SK-N-SH (cell line): ENCODE measurements around the gene CCNK. TPM values are rescaled to one million over a fixed set of nuclear protein-coding genes. Genes with fewer than 3 reads are reported as not detected.
A peak's percentile ranks its signal among the peaks of the same experiment; 100 is the strongest.

Source experiments
- CTCF ChIA-PET: fragments of 300-600, 350-600 bp; formaldehyde crosslinking; extraction: SDS; loops from one replicate; lab custom pipeline; 2021; lab: Yijun Ruan, JAX
- POLR2A ChIA-PET: fragments of 350-600 bp; sonication (Branson Sonifier 250); formaldehyde crosslinking; extraction: SDS; loops from one replicate; lab custom pipeline; 2020; ENCODE audit warnings: antibody characterized with exemption, inconsistent platforms; lab: Yijun Ruan, JAX
- DNase-seq: peaks from one replicate; pipeline ENCODE4 v3.0.0; 2012
- H2AFZ ChIP-seq: fragments of 200-600 bp; sonication (generic); 2 replicates; pipeline ENCODE4 v1.8.1; 2016; ENCODE audit warnings: antibody characterized with exemption, mild to moderate bottlenecking, low read depth
- H3F3A ChIP-seq: fragments of 200-600 bp; sonication (generic); replicated peaks from 2 replicates; pipeline ENCODE3; 2016; ENCODE audit warnings: antibody characterized with exemption, mild to moderate bottlenecking; ENCODE audit not compliant: insufficient read depth
- H3K27ac ChIP-seq, 2 experiments: fragments of 200-500 bp in 1 of 2; fragments of 200-600 bp in 1 of 2; sonication (Bioruptor generic) in 1 of 2; sonication (generic), shearing (Covaris generic) in 1 of 2; 2 replicates each; pipeline versions ENCODE4 v1.5.1 to v1.6.1; 2014 to 2016; ENCODE audit warnings: low read depth in 2 of 2, inconsistent platforms in 1 of 2, low read length in 1 of 2, mild to moderate bottlenecking in 1 of 2, mixed read lengths in 1 of 2
- H3K27me3 ChIP-seq: fragments of 200-600 bp; sonication (generic), shearing (Covaris generic); 2 replicates; pipeline ENCODE4 v1.6.1; 2016; ENCODE audit warnings: mixed run types; ENCODE audit not compliant: insufficient read depth
- H3K36me3 ChIP-seq, 2 experiments: fragments of 200-500 bp in 1 of 2; fragments of 200-600 bp in 1 of 2; sonication (Bioruptor generic) in 1 of 2; sonication (generic) in 1 of 2; replicated peaks in 1 of 2; 2 replicates each; pipeline versions ENCODE3 to v1.5.1; 2014 to 2016; ENCODE audit warnings: low read length in 1 of 2, mild to moderate bottlenecking in 1 of 2; ENCODE audit not compliant: insufficient read depth in 2 of 2, control insufficient read depth in 1 of 2
- H3K4me1 ChIP-seq, 2 experiments: fragments of 200-500 bp in 1 of 2; fragments of 200-600 bp in 1 of 2; sonication (Bioruptor generic) in 1 of 2; sonication (generic), shearing (Covaris generic) in 1 of 2; 2 replicates each; pipeline versions ENCODE4 v1.5.1 to v1.6.1; 2014 to 2016; ENCODE audit warnings: low read depth in 1 of 2, low read length in 1 of 2, mixed run types in 1 of 2; ENCODE audit not compliant: insufficient read depth in 2 of 2, control insufficient read depth in 1 of 2
- H3K4me2 ChIP-seq: fragments of 200-600 bp; sonication (generic), shearing (Covaris generic); 2 replicates; pipeline ENCODE4 v1.6.1; 2017; ENCODE audit warnings: mixed run types
- H3K4me3 ChIP-seq, 2 experiments: fragments of 200-500 bp in 1 of 2; fragments of 200-600 bp in 1 of 2; sonication (Bioruptor generic) in 1 of 2; sonication (generic), shearing (Covaris generic) in 1 of 2; 2 replicates each; pipeline versions ENCODE4 v1.5.1 to v1.8.1; 2014 to 2016; ENCODE audit warnings: low read depth in 2 of 2, inconsistent platforms in 1 of 2, low read length in 1 of 2, mild to moderate bottlenecking in 1 of 2, mixed read lengths in 1 of 2, moderate library complexity in 1 of 2
- H3K79me2 ChIP-seq: fragments of 200-600 bp; sonication (generic); 2 replicates; pipeline ENCODE4 v1.8.1; 2017; ENCODE audit warnings: mild to moderate bottlenecking; ENCODE audit not compliant: insufficient read depth
- H3K9ac ChIP-seq: fragments of 200-600 bp; sonication (generic); 2 replicates; pipeline ENCODE4 v1.6.1; 2017; ENCODE audit warnings: mixed run types
- H3K9me2 ChIP-seq: fragments of 200-600 bp; sonication (generic); 2 replicates; pipeline ENCODE4 v1.6.1; 2017; ENCODE audit warnings: mixed run types
- H3K9me3 ChIP-seq: fragments of 200-600 bp; sonication (generic); 2 replicates; pipeline ENCODE4 v1.6.1; 2017; ENCODE audit warnings: mixed run types, mild to moderate bottlenecking, moderate library complexity
- H4K20me1 ChIP-seq: fragments of 200-600 bp; sonication (generic); 2 replicates; pipeline ENCODE4 v1.6.1; 2017; ENCODE audit warnings: mild to moderate bottlenecking, mixed run types; ENCODE audit not compliant: insufficient read depth
- CHD2 ChIP-seq: fragments of 150-350 bp; IDR thresholded peaks from 2 replicates; pipeline ENCODE4 v1.6.1; 2018; ENCODE audit warnings: low read length; ENCODE audit not compliant: partially characterized antibody
- CTCF ChIP-seq: fragments of 200-600 bp; sonication (generic); IDR thresholded peaks from 2 replicates; pipeline ENCODE4 v1.6.1; 2017; ENCODE audit warnings: antibody characterized with exemption, mild to moderate bottlenecking, moderate library complexity
- EP300 ChIP-seq, 2 experiments: IDR thresholded peaks; 2 replicates each; pipeline versions ENCODE4 v1.4.0 to v1.6.1; 2012; ENCODE audit warnings: borderline replicate concordance in 1 of 2, low read depth in 1 of 2, low read length in 1 of 2
- EZH2phosphoT487 ChIP-seq: fragments of 200-600 bp; sonication (generic); IDR thresholded peaks from 2 replicates; pipeline ENCODE4 v1.6.1; 2017; ENCODE audit warnings: low read depth, mixed run types, mild to moderate bottlenecking, antibody characterized with exemption, moderate library complexity, borderline replicate concordance
- GATA2 ChIP-seq: sonication (generic); formaldehyde crosslinking; IDR thresholded peaks from 2 replicates; pipeline ENCODE4 v1.5.0; 2020; ENCODE audit warnings: mild to moderate bottlenecking, missing genetic modification reagents
- MAX ChIP-seq: IDR thresholded peaks from 2 replicates; pipeline ENCODE4 v1.4.0; 2012; ENCODE audit warnings: low read depth
- MXI1 ChIP-seq: IDR thresholded peaks from 2 replicates; pipeline ENCODE4 v1.6.1; 2012; ENCODE audit warnings: mild to moderate bottlenecking, low read depth, low read length, improper control_type of control experiment
- NRF1 ChIP-seq: IDR thresholded peaks from 2 replicates; pipeline ENCODE4 v1.6.1; 2012; ENCODE audit warnings: low read depth, mild to moderate bottlenecking, low read length
- POLR2AphosphoS5 ChIP-seq: IDR thresholded peaks from 2 replicates; pipeline ENCODE4 v1.6.1; 2012; ENCODE audit warnings: low read depth, low read length
- RCOR1 ChIP-seq: fragments of 150-350 bp; IDR thresholded peaks from 2 replicates; pipeline ENCODE4 v1.6.1; 2017; ENCODE audit warnings: antibody characterized with exemption, low read length
- SIN3A ChIP-seq: IDR thresholded peaks from 2 replicates; pipeline ENCODE4 v1.6.1; 2012; ENCODE audit warnings: low read depth, mild to moderate bottlenecking, low read length, moderate library complexity, borderline replicate concordance
- TCF12 ChIP-seq: IDR thresholded peaks from 2 replicates; pipeline ENCODE4 v1.4.0; 2012
- USF1 ChIP-seq: IDR thresholded peaks from 2 replicates; pipeline ENCODE4 v1.4.0; 2012; ENCODE audit warnings: low read depth, borderline replicate concordance
- ZBTB33 ChIP-seq: IDR thresholded peaks from 2 replicates; pipeline ENCODE4 v1.4.0; 2012; ENCODE audit warnings: low read depth, borderline replicate concordance
- WGBS: methylation state at CpG from one replicate; pipeline ENCODE4 v1.1.6; 2017; ENCODE audit warnings: low lambda C conversion rate; 5-methylcytosine and 5-hydroxymethylcytosine counted together
- polyA plus RNA-seq, 3 experiments: library from polyadenylated mRNA; depleted of rRNA; stranded (reverse); fragments of >200 nt; gene quantifications; 2 replicates each; pipeline ENCODE4 v1.2.3, GENCODE V29; 2012

Gene CCNK
- polyA plus RNA-seq, 1 of the 3 experiments (the other 2 are of a cell fraction), result 14.6 TPM

- Histone ChIP-seq H3K9me2 (no peaks in the 10 kb centered on the region), H3K27ac (peak overlapping the region in 1 of 2 experiments; percentile 99; a peak in 2 of 4 replicates), H3K79me2 (peaks cover 94% of the 10 kb centered on the region), H3K4me3 (no peak overlapping the region), H3K27me3 (no peaks in the 10 kb centered on the region), H4K20me1 (peaks cover 57% of the 10 kb centered on the region), H3K9ac (no peak overlapping the region), H3K4me1 (peaks cover 35 to 78% of the 10 kb centered on the region in 2 experiments), H2AFZ (no peak overlapping the region), H3K36me3 (no peaks in the 10 kb centered on the region), H3K4me2 (no peak overlapping the region), H3K9me3 (no peaks in the 10 kb centered on the region), H3F3A (peaks cover 9% of the 10 kb centered on the region)
- ChIA-PET CTCF (interaction anchor here (0.6 to 5.2 kb wide), 10 partner anchors 11 to 65 kb away, joined by 3 to 37 read pairs (median 10); partner anchors contain the start of gene CCDC85C), POLR2A (interaction anchor here (0.8 to 2.9 kb wide), 5 partner anchors 11 to 45 kb away, joined by 3 to 11 read pairs (median 5); no protein-coding TSS in a partner anchor)
- 86% methylated on average over 9 of the region's 15 CpGs for WGBS
- DNase-seq, result peak; percentile 75
- TF ChIP-seq ZBTB33, result no peak
- no peak for TF ChIP-seq CTCF
- TF ChIP-seq NRF1, result no peak
- TF ChIP-seq USF1, result no peak
- peak; percentile 75 for TF ChIP-seq RCOR1
- no peak for TF ChIP-seq SIN3A
- TF ChIP-seq EP300 (IDR thresholded peaks at IDR 0.05; ENCODE audit: borderline replicate concordance in 1 of 2, low read depth in 1 of 2, low read length in 1 of 2), result peak in 1 of 2 experiments; percentile 59; a peak in 2 of 4 replicates
- TF ChIP-seq TCF12, result no peak
- 0 out of 2 replicates have a peak, but pooled peaks have one; percentile 30 for TF ChIP-seq GATA2 (CRISPR knock-in tag)
- peak; percentile 24 for TF ChIP-seq MXI1
- TF ChIP-seq EZH2phosphoT487, result no peak
- TF ChIP-seq POLR2AphosphoS5, result no peak
- peak; percentile 58 for TF ChIP-seq CHD2
- no peak for TF ChIP-seq MAX
These were observed 79.9 kb downstream of the CCNK start for GRCh38 chr14:99560922-99561683.
